ENCODE measurements around the gene AK3.

GRCh38 chr9:4678679-4679267, 62.2 kb downstream of the AK3 start:
- no peak for TF ChIP-seq REST (IDR thresholded peaks at IDR 0.05; ENCODE audit: insufficient replicate concordance, low read depth)
- TF ChIP-seq CTCF (IDR thresholded peaks at IDR 0.05; ENCODE audit: insufficient read depth, low read length), result no peak
- no peak for TF ChIP-seq POLR2AphosphoS5 (IDR thresholded peaks at IDR 0.05; ENCODE audit: low read depth)
- no peak for TF ChIP-seq SPI1 (IDR thresholded peaks at IDR 0.05; ENCODE audit: borderline replicate concordance, low read depth)
